ENCODE data around the gene SERPINA9.

The SERPINA9 gene

DNA sequence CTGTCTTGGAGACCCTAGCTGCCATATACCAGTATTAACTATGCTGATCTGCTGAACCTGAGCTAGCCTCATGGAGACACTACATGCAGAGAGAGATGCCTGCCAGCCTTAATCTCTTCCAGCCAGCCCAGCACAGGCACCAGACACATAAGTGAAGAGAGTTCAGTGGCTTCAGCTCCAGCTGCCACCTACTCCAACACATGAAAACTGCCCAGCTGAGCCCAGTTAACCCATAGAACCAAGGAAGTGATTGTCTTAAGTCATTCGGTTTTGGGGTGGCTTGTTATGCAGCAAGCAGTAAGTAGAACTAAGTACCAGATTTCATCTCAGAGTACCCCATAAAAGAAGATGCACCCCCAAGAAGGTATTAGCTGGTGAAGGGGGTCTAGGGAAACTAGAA, 31.0 kb downstream of the SERPINA9 start:
- ATAC-seq, result no peak
- TF ChIP-seq ISL1 (CRISPR knock-in tag; IDR thresholded peaks at IDR 0.05) (no peak), ZNF8 (CRISPR knock-in tag; IDR thresholded peaks at IDR 0.05) (no peak)

DNA sequence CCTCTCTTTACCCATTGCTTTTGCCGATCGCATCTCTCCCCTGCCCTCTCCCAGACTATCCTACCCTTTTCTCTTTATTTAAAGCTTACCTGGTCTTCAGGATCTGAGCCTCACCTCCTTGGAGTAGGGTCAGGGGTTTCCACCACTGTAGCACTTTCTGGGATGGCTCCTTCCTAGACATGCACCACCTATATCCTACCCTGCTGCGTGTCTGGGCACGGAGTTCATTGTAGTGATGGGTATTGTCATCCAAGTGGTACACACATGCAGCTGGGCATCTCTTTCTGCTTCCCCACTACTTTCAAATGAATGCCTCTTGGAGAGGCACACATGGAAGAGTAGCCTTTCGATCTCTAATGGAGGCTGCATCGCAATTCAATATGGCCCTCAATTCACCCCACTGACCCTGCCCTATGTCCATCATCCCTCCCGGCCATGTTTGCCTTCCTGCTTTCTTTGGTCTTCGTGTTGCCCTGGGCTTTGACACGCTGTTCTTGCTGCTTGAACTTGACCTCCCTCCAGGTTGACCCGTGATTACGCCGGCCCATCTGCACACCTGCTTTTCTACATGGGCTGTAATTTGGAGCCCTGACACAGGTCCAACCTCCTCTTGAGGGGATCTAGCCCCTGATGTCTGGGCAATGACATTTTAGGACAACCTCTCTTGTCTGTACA, 34.3 kb downstream of the SERPINA9 start:
- no peak for ATAC-seq
- TF ChIP-seq ZFP3 (CRISPR knock-in tag; IDR thresholded peaks at IDR 0.05) (no peak), ZFP30 (CRISPR knock-in tag; IDR thresholded peaks at IDR 0.05) (no peak), TCF4 (CRISPR knock-in tag; IDR thresholded peaks at IDR 0.05; ENCODE audit: borderline replicate concordance) (no peak), ZNF70 (CRISPR knock-in tag; IDR thresholded peaks at IDR 0.05) (no peak), ZC3H10 (CRISPR knock-in tag; IDR thresholded peaks at IDR 0.05) (no peak)
- TF ChIP-seq, protein P1, sequence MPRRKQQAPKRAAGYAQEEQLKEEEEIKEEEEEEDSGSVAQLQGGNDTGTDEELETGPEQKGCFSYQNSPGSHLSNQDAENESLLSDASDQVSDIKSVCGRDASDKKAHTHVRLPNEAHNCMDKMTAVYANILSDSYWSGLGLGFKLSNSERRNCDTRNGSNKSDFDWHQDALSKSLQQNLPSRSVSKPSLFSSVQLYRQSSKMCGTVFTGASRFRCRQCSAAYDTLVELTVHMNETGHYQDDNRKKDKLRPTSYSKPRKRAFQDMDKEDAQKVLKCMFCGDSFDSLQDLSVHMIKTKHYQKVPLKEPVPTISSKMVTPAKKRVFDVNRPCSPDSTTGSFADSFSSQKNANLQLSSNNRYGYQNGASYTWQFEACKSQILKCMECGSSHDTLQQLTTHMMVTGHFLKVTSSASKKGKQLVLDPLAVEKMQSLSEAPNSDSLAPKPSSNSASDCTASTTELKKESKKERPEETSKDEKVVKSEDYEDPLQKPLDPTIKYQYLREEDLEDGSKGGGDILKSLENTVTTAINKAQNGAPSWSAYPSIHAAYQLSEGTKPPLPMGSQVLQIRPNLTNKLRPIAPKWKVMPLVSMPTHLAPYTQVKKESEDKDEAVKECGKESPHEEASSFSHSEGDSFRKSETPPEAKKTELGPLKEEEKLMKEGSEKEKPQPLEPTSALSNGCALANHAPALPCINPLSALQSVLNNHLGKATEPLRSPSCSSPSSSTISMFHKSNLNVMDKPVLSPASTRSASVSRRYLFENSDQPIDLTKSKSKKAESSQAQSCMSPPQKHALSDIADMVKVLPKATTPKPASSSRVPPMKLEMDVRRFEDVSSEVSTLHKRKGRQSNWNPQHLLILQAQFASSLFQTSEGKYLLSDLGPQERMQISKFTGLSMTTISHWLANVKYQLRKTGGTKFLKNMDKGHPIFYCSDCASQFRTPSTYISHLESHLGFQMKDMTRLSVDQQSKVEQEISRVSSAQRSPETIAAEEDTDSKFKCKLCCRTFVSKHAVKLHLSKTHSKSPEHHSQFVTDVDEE (CRISPR knock-in tag; IDR thresholded peaks at IDR 0.05), result no peak

DNA sequence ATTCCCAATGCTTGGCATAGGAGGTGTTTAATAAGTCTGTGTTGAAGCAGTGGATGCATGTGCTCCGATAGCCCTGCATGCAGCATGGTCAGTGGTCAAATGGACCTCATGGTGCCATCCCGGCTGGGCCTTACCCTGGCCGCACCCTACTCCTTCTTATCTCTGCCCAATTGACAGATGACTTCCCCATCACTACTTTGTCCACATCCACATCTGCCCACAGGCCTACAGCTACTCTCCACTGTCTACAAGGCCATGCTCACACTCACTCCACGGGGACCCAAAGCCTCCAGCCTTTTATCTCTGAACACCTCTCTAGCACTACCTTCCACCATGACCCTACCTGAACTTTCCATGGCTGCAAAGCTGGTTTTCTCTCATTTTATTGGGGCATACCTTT, 34.9 kb downstream of the SERPINA9 start:
- no peak for TF ChIP-seq ZFP3 (CRISPR knock-in tag; IDR thresholded peaks at IDR 0.05)
- no peak for ATAC-seq

DNA sequence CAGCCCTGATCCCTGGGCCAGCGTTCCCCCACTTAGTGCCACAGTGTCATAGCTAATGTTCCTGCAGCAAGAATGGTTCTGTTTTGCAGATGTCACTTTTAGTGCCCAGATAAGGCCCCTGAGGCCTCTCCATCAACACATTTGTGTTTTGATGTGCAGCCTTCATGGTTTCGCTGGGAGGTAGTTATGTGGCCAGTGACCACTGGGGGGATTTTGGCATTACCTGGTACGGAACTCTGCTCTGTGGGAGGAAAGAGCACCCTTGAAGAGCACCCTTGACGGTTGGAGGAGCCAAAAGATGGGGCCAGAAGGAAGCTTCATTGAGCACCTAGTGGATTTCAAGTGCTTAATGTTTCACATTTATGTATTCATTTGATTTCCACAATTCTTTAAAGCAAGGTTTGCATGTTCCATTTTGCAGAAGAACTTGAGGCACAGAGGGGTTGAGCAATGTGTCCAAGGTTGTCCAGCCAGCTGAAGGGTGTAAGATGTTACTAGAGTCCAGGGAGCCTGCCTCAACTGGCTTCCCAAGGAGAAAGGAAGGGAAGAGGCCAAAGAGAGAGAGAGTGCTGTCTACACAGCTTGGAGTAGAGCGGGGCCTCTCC, 36.4 kb downstream of the SERPINA9 start:
- ATAC-seq, result no peak
- TF ChIP-seq ESRRG (CRISPR knock-in tag; IDR thresholded peaks at IDR 0.05) (no peak), ZNF565 (CRISPR knock-in tag; conservative IDR thresholded peaks at IDR 0.05; ENCODE audit: low read depth) (no peak), BACH2 (CRISPR knock-in tag; IDR thresholded peaks at IDR 0.05; ENCODE audit: borderline replicate concordance) (no peak), ZNF70 (CRISPR knock-in tag; IDR thresholded peaks at IDR 0.05) (no peak), GLIS3 (CRISPR knock-in tag; IDR thresholded peaks at IDR 0.05) (no peak), ISL1 (CRISPR knock-in tag; IDR thresholded peaks at IDR 0.05) (no peak), CSDC2 (CRISPR knock-in tag; IDR thresholded peaks at IDR 0.05) (no peak), PPARA (CRISPR knock-in tag; IDR thresholded peaks at IDR 0.05; ENCODE audit: borderline replicate concordance) (no peak), ZC3H10 (CRISPR knock-in tag; IDR thresholded peaks at IDR 0.05) (no peak), ZNF8 (CRISPR knock-in tag; IDR thresholded peaks at IDR 0.05) (no peak), ARNTL (CRISPR knock-in tag; IDR thresholded peaks at IDR 0.05; ENCODE audit: borderline replicate concordance, low read depth) (no peak), TOX (CRISPR knock-in tag; IDR thresholded peaks at IDR 0.05; ENCODE audit: borderline replicate concordance) (no peak)
- TF ChIP-seq, protein P2, sequence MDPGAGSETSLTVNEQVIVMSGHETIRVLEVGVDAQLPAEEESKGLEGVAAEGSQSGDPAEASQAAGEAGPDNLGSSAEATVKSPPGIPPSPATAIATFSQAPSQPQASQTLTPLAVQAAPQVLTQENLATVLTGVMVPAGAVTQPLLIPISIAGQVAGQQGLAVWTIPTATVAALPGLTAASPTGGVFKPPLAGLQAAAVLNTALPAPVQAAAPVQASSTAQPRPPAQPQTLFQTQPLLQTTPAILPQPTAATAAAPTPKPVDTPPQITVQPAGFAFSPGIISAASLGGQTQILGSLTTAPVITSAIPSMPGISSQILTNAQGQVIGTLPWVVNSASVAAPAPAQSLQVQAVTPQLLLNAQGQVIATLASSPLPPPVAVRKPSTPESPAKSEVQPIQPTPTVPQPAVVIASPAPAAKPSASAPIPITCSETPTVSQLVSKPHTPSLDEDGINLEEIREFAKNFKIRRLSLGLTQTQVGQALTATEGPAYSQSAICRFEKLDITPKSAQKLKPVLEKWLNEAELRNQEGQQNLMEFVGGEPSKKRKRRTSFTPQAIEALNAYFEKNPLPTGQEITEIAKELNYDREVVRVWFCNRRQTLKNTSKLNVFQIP (CRISPR knock-in tag; IDR thresholded peaks at IDR 0.05; ENCODE audit: borderline replicate concordance, low read depth), result no peak
- TF ChIP-seq, protein P3, sequence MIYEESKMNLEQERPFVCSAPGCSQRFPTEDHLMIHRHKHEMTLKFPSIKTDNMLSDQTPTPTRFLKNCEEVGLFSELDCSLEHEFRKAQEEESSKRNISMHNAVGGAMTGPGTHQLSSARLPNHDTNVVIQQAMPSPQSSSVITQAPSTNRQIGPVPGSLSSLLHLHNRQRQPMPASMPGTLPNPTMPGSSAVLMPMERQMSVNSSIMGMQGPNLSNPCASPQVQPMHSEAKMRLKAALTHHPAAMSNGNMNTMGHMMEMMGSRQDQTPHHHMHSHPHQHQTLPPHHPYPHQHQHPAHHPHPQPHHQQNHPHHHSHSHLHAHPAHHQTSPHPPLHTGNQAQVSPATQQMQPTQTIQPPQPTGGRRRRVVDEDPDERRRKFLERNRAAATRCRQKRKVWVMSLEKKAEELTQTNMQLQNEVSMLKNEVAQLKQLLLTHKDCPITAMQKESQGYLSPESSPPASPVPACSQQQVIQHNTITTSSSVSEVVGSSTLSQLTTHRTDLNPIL (CRISPR knock-in tag; IDR thresholded peaks at IDR 0.05; ENCODE audit: low read depth), result no peak
- TF ChIP-seq, protein P1 (CRISPR knock-in tag; IDR thresholded peaks at IDR 0.05), result no peak
- TF ChIP-seq, protein P4, sequence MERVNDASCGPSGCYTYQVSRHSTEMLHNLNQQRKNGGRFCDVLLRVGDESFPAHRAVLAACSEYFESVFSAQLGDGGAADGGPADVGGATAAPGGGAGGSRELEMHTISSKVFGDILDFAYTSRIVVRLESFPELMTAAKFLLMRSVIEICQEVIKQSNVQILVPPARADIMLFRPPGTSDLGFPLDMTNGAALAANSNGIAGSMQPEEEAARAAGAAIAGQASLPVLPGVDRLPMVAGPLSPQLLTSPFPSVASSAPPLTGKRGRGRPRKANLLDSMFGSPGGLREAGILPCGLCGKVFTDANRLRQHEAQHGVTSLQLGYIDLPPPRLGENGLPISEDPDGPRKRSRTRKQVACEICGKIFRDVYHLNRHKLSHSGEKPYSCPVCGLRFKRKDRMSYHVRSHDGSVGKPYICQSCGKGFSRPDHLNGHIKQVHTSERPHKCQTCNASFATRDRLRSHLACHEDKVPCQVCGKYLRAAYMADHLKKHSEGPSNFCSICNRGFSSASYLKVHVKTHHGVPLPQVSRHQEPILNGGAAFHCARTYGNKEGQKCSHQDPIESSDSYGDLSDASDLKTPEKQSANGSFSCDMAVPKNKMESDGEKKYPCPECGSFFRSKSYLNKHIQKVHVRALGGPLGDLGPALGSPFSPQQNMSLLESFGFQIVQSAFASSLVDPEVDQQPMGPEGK (CRISPR knock-in tag; IDR thresholded peaks at IDR 0.05; ENCODE audit: borderline replicate concordance), result no peak
- TF ChIP-seq, protein P5, sequence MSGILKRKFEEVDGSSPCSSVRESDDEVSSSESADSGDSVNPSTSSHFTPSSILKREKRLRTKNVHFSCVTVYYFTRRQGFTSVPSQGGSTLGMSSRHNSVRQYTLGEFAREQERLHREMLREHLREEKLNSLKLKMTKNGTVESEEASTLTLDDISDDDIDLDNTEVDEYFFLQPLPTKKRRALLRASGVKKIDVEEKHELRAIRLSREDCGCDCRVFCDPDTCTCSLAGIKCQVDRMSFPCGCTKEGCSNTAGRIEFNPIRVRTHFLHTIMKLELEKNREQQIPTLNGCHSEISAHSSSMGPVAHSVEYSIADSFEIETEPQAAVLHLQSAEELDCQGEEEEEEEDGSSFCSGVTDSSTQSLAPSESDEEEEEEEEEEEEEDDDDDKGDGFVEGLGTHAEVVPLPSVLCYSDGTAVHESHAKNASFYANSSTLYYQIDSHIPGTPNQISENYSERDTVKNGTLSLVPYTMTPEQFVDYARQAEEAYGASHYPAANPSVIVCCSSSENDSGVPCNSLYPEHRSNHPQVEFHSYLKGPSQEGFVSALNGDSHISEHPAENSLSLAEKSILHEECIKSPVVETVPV (CRISPR knock-in tag; IDR thresholded peaks at IDR 0.05), result no peak
